HepG2 (cell line): ENCODE measurements around the gene PGAP3. TPM values are rescaled to one million over a fixed set of nuclear protein-coding genes. Genes with fewer than 3 reads are reported as not detected.

ENCODE experiments used
- CENPT ChIP-seq: sonication (generic); formaldehyde crosslinking; IDR thresholded peaks from 2 replicates; pipeline ENCODE4 v1.8.0; 2022; ENCODE audit warnings: low read depth, mild to moderate bottlenecking, moderate library complexity, missing genetic modification reagents
- KDM2A ChIP-seq: sonication (generic); formaldehyde crosslinking; IDR thresholded peaks from 2 replicates; pipeline ENCODE4 v1.4.0; 2020; ENCODE audit warnings: low read depth, missing genetic modification reagents, borderline replicate concordance
- KDM3A ChIP-seq: IDR thresholded peaks from 2 replicates; pipeline ENCODE4 v1.6.1; 2018; ENCODE audit warnings: low read depth, missing compliant biosample characterization
- KLF11 ChIP-seq: IDR thresholded peaks from 2 replicates; pipeline ENCODE4 v1.6.1; 2016; ENCODE audit warnings: missing compliant biosample characterization
- RNF2 ChIP-seq: fragments of 450-650 bp; conservative IDR thresholded peaks from 2 replicates; pipeline ENCODE4 v1.6.1; 2016; ENCODE audit warnings: low read depth
- SIN3A ChIP-seq: IDR thresholded peaks from 2 replicates; pipeline ENCODE4 v1.6.1; 2011; ENCODE audit warnings: low read depth, mild to moderate bottlenecking, control low read depth, low read length, borderline replicate concordance
- SOX5 ChIP-seq: IDR thresholded peaks from 2 replicates; pipeline ENCODE4 v1.6.1; 2016; ENCODE audit warnings: borderline replicate concordance
- ZBTB20 ChIP-seq: sonication (generic); formaldehyde crosslinking; IDR thresholded peaks from 2 replicates; pipeline ENCODE4 v1.8.1; 2023; ENCODE audit warnings: missing genetic modification reagents, low read depth, mild to moderate bottlenecking, borderline replicate concordance
- ZNF713 ChIP-seq: sonication (generic); formaldehyde crosslinking; IDR thresholded peaks from 2 replicates; pipeline ENCODE4 v1.4.0; 2020; ENCODE audit warnings: mild to moderate bottlenecking, missing genetic modification reagents
- polyA plus RNA-seq, 8 experiments: library from polyadenylated mRNA; depleted of rRNA in 3 of 8; stranded (reverse) in 7 of 8; unstranded in 1 of 8; fragments of >200 nt; fragmentation: Illumina TruSeq in 4 of 8; extraction: Trizol in 4 of 8; gene quantifications; 2 replicates each; pipeline versions ENCODE4 v1.2.1 to v1.2.3, GENCODE V29; 2011 to 2016; ENCODE audit warnings: low read depth in 4 of 8, missing spikeins in 1 of 8, mixed read lengths in 1 of 8; ENCODE audit not compliant: insufficient read depth in 1 of 8
- total RNA-seq, 5 experiments: library from RNA; depleted of rRNA; stranded (reverse); fragments of >200 nt; fragmentation: Illumina TruSeq; extraction: Trizol; gene quantifications; 2 replicates each; pipeline ENCODE4 v1.2.3, GENCODE V29; 2016; ENCODE audit warnings: low read depth in 1 of 5
- TF ChIP-seq, protein P1 (sequence below): sonication (generic); formaldehyde crosslinking; IDR thresholded peaks from 2 replicates; pipeline ENCODE4 v1.5.0; 2020; ENCODE audit warnings: mild to moderate bottlenecking, missing genetic modification reagents
- TF ChIP-seq, protein P2 (sequence below): sonication (generic); formaldehyde crosslinking; conservative IDR thresholded peaks from 2 replicates; pipeline ENCODE4 v1.4.0; 2020; ENCODE audit warnings: mild to moderate bottlenecking, missing genetic modification reagents, moderate library complexity
- TF ChIP-seq, protein P3 (sequence below): sonication (generic); formaldehyde crosslinking; IDR thresholded peaks from 2 replicates; pipeline ENCODE4 v1.5.0; 2020; ENCODE audit warnings: mild to moderate bottlenecking, missing genetic modification reagents
- TF ChIP-seq, protein P4 (sequence below): sonication (generic); formaldehyde crosslinking; IDR thresholded peaks from 2 replicates; pipeline ENCODE4 v1.5.1; 2020; ENCODE audit warnings: mild to moderate bottlenecking, missing genetic modification reagents, borderline replicate concordance
- TF ChIP-seq, protein P5 (sequence below): IDR thresholded peaks from 2 replicates; pipeline ENCODE4 v1.6.1; 2016; ENCODE audit warnings: mild to moderate bottlenecking
- TF ChIP-seq, protein P6 (sequence below): sonication (generic); formaldehyde crosslinking; IDR thresholded peaks from 2 replicates; pipeline ENCODE4 v1.4.0; 2020; ENCODE audit warnings: missing genetic modification reagents

PGAP3 gene
- total and polyA plus RNA-seq, 2 of the 13 experiments (the other 11 are each of a cell fraction or from before 2014, with no cell fraction given) = 11.9 to 14.6 TPM

DNA sequence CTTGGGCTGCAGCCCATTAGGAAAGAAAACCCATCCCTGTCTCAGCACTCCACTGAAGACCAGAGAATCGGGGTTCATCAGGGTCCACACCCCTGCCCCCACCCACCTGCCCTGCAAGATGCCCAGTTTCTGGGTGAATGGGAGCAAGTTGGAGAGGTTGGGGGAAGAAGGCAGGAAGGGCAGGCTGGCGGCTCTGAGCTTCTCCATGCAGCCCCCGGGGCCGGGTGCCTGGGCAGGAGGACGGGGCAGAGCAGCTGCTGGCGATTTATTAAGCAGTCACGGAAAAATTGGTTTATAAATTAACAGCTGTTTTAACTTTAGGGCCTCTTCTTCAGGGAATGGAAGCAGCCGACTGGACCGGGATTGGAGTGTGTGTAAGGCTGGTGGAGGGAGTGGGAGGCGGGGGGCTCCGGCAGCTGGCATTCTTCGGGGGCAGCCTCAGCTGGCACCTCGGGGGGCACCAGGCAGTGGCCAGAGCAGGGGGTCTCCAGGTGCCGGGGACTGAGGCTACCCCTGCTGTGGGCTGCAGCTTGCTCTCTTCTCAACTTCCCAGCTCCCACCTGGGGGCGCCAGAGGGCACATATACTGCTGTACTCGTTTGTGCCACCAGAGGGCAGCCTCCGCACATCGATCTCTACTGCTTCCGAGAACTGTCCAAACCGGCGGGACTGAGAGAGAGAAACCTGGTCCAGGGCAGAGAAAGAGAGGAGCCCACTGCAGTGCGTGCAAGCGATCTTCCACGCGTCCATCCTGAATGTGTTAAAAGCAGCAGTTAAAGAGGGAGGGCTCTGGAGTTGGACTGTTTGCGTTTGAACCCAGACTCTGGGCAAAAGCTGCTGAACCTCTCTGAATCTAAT, 66.1 kb downstream of the PGAP3 start (continued):
- TF ChIP-seq, protein P1, sequence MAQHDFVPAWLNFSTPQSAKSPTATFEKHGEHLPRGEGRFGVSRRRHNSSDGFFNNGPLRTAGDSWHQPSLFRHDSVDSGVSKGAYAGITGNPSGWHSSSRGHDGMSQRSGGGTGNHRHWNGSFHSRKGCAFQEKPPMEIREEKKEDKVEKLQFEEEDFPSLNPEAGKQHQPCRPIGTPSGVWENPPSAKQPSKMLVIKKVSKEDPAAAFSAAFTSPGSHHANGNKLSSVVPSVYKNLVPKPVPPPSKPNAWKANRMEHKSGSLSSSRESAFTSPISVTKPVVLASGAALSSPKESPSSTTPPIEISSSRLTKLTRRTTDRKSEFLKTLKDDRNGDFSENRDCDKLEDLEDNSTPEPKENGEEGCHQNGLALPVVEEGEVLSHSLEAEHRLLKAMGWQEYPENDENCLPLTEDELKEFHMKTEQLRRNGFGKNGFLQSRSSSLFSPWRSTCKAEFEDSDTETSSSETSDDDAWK = no peak
- TF ChIP-seq, protein P2, sequence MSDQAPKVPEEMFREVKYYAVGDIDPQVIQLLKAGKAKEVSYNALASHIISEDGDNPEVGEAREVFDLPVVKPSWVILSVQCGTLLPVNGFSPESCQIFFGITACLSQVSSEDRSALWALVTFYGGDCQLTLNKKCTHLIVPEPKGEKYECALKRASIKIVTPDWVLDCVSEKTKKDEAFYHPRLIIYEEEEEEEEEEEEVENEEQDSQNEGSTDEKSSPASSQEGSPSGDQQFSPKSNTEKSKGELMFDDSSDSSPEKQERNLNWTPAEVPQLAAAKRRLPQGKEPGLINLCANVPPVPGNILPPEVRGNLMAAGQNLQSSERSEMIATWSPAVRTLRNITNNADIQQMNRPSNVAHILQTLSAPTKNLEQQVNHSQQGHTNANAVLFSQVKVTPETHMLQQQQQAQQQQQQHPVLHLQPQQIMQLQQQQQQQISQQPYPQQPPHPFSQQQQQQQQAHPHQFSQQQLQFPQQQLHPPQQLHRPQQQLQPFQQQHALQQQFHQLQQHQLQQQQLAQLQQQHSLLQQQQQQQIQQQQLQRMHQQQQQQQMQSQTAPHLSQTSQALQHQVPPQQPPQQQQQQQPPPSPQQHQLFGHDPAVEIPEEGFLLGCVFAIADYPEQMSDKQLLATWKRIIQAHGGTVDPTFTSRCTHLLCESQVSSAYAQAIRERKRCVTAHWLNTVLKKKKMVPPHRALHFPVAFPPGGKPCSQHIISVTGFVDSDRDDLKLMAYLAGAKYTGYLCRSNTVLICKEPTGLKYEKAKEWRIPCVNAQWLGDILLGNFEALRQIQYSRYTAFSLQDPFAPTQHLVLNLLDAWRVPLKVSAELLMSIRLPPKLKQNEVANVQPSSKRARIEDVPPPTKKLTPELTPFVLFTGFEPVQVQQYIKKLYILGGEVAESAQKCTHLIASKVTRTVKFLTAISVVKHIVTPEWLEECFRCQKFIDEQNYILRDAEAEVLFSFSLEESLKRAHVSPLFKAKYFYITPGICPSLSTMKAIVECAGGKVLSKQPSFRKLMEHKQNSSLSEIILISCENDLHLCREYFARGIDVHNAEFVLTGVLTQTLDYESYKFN (CRISPR knock-in tag) = 0 out of 2 replicates have a peak, but pooled peaks have one; percentile 21
- TF ChIP-seq CENPT (CRISPR knock-in tag) (0 out of 2 replicates have a peak, but pooled peaks have one; percentile 40), ZNF713 (CRISPR knock-in tag) (0 out of 2 replicates have a peak, but pooled peaks have one; percentile 49), ZBTB20 (0 out of 2 replicates have a peak, but pooled peaks have one; percentile 41), RNF2 (no peak; the same call in 1 of the 2 replicates), KDM2A (CRISPR knock-in tag) (peak; percentile 96), SOX5 (peak; percentile 51; the same call in 1 of the 2 replicates), KLF11 (CRISPR knock-in tag) (peak; percentile 75; the same call in 1 of the 2 replicates), KDM3A (CRISPR knock-in tag) (peak; percentile 89; the same call in 1 of the 2 replicates), SIN3A (no peak)
- TF ChIP-seq, protein P3, sequence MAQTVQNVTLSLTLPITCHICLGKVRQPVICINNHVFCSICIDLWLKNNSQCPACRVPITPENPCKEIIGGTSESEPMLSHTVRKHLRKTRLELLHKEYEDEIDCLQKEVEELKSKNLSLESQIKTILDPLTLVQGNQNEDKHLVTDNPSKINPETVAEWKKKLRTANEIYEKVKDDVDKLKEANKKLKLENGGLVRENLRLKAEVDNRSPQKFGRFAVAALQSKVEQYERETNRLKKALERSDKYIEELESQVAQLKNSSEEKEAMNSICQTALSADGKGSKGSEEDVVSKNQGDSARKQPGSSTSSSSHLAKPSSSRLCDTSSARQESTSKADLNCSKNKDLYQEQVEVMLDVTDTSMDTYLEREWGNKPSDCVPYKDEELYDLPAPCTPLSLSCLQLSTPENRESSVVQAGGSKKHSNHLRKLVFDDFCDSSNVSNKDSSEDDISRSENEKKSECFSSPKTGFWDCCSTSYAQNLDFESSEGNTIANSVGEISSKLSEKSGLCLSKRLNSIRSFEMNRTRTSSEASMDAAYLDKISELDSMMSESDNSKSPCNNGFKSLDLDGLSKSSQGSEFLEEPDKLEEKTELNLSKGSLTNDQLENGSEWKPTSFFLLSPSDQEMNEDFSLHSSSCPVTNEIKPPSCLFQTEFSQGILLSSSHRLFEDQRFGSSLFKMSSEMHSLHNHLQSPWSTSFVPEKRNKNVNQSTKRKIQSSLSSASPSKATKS = no peak
- TF ChIP-seq, protein P4, sequence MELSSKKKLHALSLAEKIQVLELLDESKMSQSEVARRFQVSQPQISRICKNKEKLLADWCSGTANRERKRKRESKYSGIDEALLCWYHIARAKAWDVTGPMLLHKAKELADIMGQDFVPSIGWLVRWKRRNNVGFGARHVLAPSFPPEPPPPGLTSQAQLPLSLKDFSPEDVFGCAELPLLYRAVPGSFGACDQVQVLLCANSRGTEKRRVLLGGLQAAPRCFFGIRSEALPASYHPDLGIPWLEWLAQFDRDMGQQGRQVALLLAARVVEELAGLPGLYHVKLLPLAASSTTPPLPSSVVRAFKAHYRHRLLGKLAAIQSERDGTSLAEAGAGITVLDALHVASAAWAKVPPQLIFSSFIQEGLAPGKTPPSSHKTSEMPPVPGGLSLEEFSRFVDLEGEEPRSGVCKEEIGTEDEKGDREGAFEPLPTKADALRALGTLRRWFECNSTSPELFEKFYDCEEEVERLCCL (CRISPR knock-in tag) = no peak
- TF ChIP-seq, protein P5, sequence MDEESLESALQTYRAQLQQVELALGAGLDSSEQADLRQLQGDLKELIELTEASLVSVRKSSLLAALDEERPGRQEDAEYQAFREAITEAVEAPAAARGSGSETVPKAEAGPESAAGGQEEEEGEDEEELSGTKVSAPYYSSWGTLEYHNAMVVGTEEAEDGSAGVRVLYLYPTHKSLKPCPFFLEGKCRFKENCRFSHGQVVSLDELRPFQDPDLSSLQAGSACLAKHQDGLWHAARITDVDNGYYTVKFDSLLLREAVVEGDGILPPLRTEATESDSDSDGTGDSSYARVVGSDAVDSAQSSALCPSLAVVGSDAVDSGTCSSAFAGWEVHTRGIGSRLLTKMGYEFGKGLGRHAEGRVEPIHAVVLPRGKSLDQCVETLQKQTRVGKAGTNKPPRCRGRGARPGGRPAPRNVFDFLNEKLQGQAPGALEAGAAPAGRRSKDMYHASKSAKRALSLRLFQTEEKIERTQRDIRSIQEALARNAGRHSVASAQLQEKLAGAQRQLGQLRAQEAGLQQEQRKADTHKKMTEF = peak; percentile 58
- TF ChIP-seq, protein P6, sequence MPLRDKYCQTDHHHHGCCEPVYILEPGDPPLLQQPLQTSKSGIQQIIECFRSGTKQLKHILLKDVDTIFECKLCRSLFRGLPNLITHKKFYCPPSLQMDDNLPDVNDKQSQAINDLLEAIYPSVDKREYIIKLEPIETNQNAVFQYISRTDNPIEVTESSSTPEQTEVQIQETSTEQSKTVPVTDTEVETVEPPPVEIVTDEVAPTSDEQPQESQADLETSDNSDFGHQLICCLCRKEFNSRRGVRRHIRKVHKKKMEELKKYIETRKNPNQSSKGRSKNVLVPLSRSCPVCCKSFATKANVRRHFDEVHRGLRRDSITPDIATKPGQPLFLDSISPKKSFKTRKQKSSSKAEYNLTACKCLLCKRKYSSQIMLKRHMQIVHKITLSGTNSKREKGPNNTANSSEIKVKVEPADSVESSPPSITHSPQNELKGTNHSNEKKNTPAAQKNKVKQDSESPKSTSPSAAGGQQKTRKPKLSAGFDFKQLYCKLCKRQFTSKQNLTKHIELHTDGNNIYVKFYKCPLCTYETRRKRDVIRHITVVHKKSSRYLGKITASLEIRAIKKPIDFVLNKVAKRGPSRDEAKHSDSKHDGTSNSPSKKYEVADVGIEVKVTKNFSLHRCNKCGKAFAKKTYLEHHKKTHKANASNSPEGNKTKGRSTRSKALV (CRISPR knock-in tag) = peak; percentile 81; the same call in 1 of the 2 replicates
